ENCODE measurements around the gene MAP4K3.

- TF ChIP-seq CTCF (IDR thresholded peaks at IDR 0.05) (no peak), POLR2AphosphoS5 (IDR thresholded peaks at IDR 0.05; ENCODE audit: insufficient read depth in 1 of 2, low read depth in 1 of 2) (no peak), POLR2A (IDR thresholded peaks at IDR 0.05) (no peak)
These were observed 155.7 kb downstream of the MAP4K3 start for GRCh38 chr2:39281391-39281790.

All from vagina (tissue), 2 donors.